ENCODE results near the gene SIRT4. TPM values are rescaled to one million over a fixed set of nuclear protein-coding genes. Genes with fewer than 3 reads are reported as not detected.

SIRT4 gene
- total and polyA plus RNA-seq, 2 of the 13 experiments (the other 11 are each of a cell fraction or from before 2014, with no cell fraction given) = 3.4 to 5.8 TPM

DNA sequence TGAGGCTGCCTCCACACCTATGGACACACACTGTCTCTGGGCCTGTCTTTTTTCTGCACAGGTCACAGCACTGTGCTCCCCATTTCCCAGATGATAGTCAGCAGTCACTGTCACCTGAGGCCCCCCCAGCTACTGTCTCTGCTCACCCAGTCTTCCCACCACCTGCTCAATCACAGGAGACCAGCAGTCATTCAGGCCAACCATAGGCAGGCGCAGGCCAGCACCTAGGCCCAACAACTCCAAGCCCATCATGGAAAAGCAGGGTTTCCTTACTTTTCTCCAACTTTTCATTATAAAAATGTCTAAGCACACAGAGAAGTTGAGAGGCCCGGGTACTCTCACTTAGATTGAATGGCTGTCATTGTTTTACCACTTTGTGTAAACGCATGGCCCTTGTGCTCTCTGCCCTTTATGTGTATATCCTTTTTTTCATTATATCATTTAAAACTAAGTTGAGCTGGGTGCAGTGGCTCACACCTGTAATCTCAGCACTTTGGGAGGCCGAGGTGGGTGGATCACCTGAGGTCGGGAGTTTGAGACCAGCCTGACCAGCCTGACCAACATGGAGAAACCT, 43.7 kb upstream of the SIRT4 start (continued):
- TF ChIP-seq ZNF18 (CRISPR knock-in tag; IDR thresholded peaks at IDR 0.05; ENCODE audit: insufficient replicate concordance) (peak; percentile 75), PRDM15 (CRISPR knock-in tag; IDR thresholded peaks at IDR 0.05) (no peak)

GRCh38 chr12:120259418-120260202, 42.5 kb upstream of the SIRT4 start:
- Histone ChIP-seq H4K20me1 (ENCODE audit: insufficient read depth, low read length) (peaks cover 3% of the 10 kb centered on the region; the same call in 1 of the 2 replicates), H3K4me2 (ENCODE audit: low read depth, low read length) (no peak overlapping the region), H3K9ac (ENCODE audit: insufficient read depth, low read depth, low read length) (no peak overlapping the region), H3K4me3 (replicated peaks in 1 of 3; ENCODE audit: insufficient read depth in 1 of 3, low read depth in 2 of 3, low read length in 3 of 3) (no peak overlapping the region), H3K36me3 (replicated peaks in 1 of 2; ENCODE audit: control insufficient read depth in 1 of 2, insufficient read depth in 2 of 2, low read length in 2 of 2) (no peaks in the 10 kb centered on the region; a peak in 3 of 5 replicates), H3K9me3 (ENCODE audit: low read length) (no peaks in the 10 kb centered on the region), H3K27me3 (ENCODE audit: control insufficient read depth in 1 of 2, insufficient read depth in 2 of 2, low read length in 2 of 2) (no peaks in the 10 kb centered on the region), H3K79me2 (ENCODE audit: insufficient read depth, low read length) (peaks cover 61% of the 10 kb centered on the region), H2AFZ (ENCODE audit: low read length) (no peak overlapping the region), H3K27ac (ENCODE audit: extremely low read length, insufficient read depth, low read length) (no peak overlapping the region), H3K4me1 (ENCODE audit: insufficient read depth, low read length) (peaks cover 81% of the 10 kb centered on the region)
- intact Hi-C loops (cut with micrococcal nuclease; ENCODE audit: unreplicated experiment) (no loop called here), in situ Hi-C loops (cut with HindIII; ENCODE audit: extremely low pct_ligation_motif_present, low pct_unique_long_range_greater_than_20kb) (loop anchor here (10.0 kb wide), 1 partner anchor 45 kb away; no protein-coding TSS in a partner anchor)
- BruUV-seq (replicated peaks) = no TSS peak
- ChIA-PET POLR2A (interaction anchor here (1.1 to 13.4 kb wide), 2 partner anchors 30 to 32 kb away, joined by 13 to 265 read pairs; partner anchors contain the start of genes RNU4-1 and RNU4-2), CTCF (ENCODE audit: low intra/inter-chr PET ratio, low total read pairs) (no interaction called here)
- 77% methylated on average over 8 of the region's 8 CpGs for WGBS (ENCODE audit: low lambda C conversion rate)
- FAIRE-seq (peak; percentile 40), DNase-seq (ENCODE audit: low spot score) (no peak), ATAC-seq (peak; percentile 14; the same call in 1 of the 3 replicates)
- TF ChIP-seq DNMT3B (CRISPR knock-in tag; conservative IDR thresholded peaks at IDR 0.05) (no peak), CCDC6 (CRISPR knock-in tag; IDR thresholded peaks at IDR 0.05) (no peak)
- TF ChIP-seq, protein P1, sequence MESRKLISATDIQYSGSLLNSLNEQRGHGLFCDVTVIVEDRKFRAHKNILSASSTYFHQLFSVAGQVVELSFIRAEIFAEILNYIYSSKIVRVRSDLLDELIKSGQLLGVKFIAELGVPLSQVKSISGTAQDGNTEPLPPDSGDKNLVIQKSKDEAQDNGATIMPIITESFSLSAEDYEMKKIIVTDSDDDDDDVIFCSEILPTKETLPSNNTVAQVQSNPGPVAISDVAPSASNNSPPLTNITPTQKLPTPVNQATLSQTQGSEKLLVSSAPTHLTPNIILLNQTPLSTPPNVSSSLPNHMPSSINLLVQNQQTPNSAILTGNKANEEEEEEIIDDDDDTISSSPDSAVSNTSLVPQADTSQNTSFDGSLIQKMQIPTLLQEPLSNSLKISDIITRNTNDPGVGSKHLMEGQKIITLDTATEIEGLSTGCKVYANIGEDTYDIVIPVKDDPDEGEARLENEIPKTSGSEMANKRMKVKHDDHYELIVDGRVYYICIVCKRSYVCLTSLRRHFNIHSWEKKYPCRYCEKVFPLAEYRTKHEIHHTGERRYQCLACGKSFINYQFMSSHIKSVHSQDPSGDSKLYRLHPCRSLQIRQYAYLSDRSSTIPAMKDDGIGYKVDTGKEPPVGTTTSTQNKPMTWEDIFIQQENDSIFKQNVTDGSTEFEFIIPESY (CRISPR knock-in tag; IDR thresholded peaks at IDR 0.05) = peak; percentile 72

Measured in HepG2 (cell line).